ENCODE measurements around the gene ANAPC7.
A peak's percentile ranks its signal among the peaks of the same experiment; 100 is the strongest.
"Not testable (repeated sequence)": the region's sequence is repeated elsewhere in the genome, so short reads cannot be mapped to it uniquely, and the experiment has no call there.

The ANAPC7 gene

GRCh38 chr12:110403146-110403975 is at the start of gene ANAPC7:
Gene ANAPC7 (minus strand): TSS chr12:110403708. CDS start chr12:110403627, 81 bp downstream.
- DNase-seq = peak; percentile 78

GRCh38 chr12:110451263-110451662 is 47.8 kb upstream of the ANAPC7 start:
- no peak for DNase-seq

GRCh38 chr12:110449799-110450497 is 46.4 kb upstream of the ANAPC7 start, which contains the start of gene ARPC3:
Gene ARPC3 (minus strand): TSS chr12:110450337. CDS start chr12:110450260, 77 bp downstream.
- DNase-seq = peak; percentile 91

GRCh38 chr12:110444455-110444854 is 40.9 kb upstream of the ANAPC7 start:
- no peak for DNase-seq

GRCh38 chr12:110436231-110436630 is 32.7 kb upstream of the ANAPC7 start:
- no peak for DNase-seq

GRCh38 chr12:110431957-110432587 is 28.6 kb upstream of the ANAPC7 start:
- DNase-seq = no peak

GRCh38 chr12:110429676-110430075 is 26.2 kb upstream of the ANAPC7 start:
- DNase-seq = not testable (repeated sequence)

GRCh38 chr12:110426406-110426805 is 22.9 kb upstream of the ANAPC7 start:
- DNase-seq = no peak

- DNase-seq = no peak
Observed at GRCh38 chr12:110424237-110424636, 20.7 kb upstream of the ANAPC7 start.

- no peak for DNase-seq
Observed at GRCh38 chr12:110421701-110422100, 18.2 kb upstream of the ANAPC7 start.

- DNase-seq = no peak
Observed at GRCh38 chr12:110421159-110421661, 17.7 kb upstream of the ANAPC7 start.

- not testable (repeated sequence) for DNase-seq
Observed at GRCh38 chr12:110420644-110421043, 17.1 kb upstream of the ANAPC7 start.

GRCh38 chr12:110417113-110417512 is 13.6 kb upstream of the ANAPC7 start:
- DNase-seq = not testable (repeated sequence)

- DNase-seq = not testable (repeated sequence)
Observed at GRCh38 chr12:110410086-110410485, 6.6 kb upstream of the ANAPC7 start.

- not testable (repeated sequence) for DNase-seq
Observed at GRCh38 chr12:110405126-110405662, 1.7 kb upstream of the ANAPC7 start.

GRCh38 chr12:110403976-110404682 is 621 bp upstream of the ANAPC7 start:
- peak; percentile 71 for DNase-seq

- no peak for DNase-seq
Observed at GRCh38 chr12:110382683-110383082, 20.8 kb downstream of the ANAPC7 start.

- no peak for DNase-seq
Observed at GRCh38 chr12:110379631-110380030, 23.9 kb downstream of the ANAPC7 start.

- DNase-seq = no peak
Observed at GRCh38 chr12:110379197-110379596, 24.3 kb downstream of the ANAPC7 start.

GRCh38 chr12:110378131-110378790 is 25.2 kb downstream of the ANAPC7 start:
- not testable (repeated sequence) for DNase-seq

- DNase-seq = no peak
Observed at GRCh38 chr12:110373962-110374611, 29.4 kb downstream of the ANAPC7 start.
